AG08396 (cell line): Measurements from ENCODE around the gene MXD3.
"Not testable (repeated sequence)": the region's sequence is repeated elsewhere in the genome, so short reads cannot be mapped to it uniquely, and the experiment has no call there.

Source experiments
- DNase-seq: peaks from one replicate; pipeline ENCODE4 v3.0.0; 2012; ENCODE audit warnings: low spot score, mixed read lengths

Gene MXD3

GRCh38 chr5:177265395-177265794 is 46.3 kb downstream of the MXD3 start:
- DNase-seq, result no peak

DNA sequence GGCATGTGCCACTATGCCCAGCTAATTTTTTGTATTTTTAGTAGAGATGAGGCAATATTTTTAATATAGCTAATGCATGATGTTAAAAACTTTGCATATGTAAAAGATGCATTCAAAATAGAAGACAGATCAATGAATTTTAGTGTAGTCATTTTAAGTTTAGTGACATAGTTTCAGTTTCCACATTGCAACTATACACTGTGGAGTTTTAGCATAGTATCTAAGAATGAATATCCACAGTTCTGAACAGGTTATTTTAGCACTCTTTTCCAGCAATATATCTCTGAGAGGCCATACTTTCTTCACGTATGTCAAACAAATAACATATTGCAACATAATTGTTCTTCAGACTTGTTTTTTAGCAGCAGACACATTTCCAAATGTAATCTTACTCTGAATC is 47.5 kb downstream of the MXD3 start:
- DNase-seq, result no peak

- no peak for DNase-seq
Observed at GRCh38 chr5:177261510-177261909, 50.2 kb downstream of the MXD3 start.

- no peak for DNase-seq
Observed at GRCh38 chr5:177260961-177261360, 50.7 kb downstream of the MXD3 start.

- DNase-seq, result not testable (repeated sequence)
Observed at GRCh38 chr5:177258711-177259110, 53.0 kb downstream of the MXD3 start.
